Esophagus muscularis mucosa (tissue), 4 donors: ENCODE data around the gene ADGRV1. TPM values are rescaled to one million over a fixed set of nuclear protein-coding genes. Genes with fewer than 3 reads are reported as not detected.

Experiments
- DNase-seq: peaks from one replicate; pipeline ENCODE4 v3.0.0-alpha.2; 2017; ENCODE audit errors: extremely low spot score
- H3K27ac ChIP-seq, 4 donors: fragments of 200-600 bp; sonication (generic); replicated peaks in 1 of 4; 1 replicate in 3 of 4; 2 replicates in 1 of 4; pipeline ENCODE4 v1.5.1; 2016 to 2019; ENCODE audit warnings: mild to moderate bottlenecking in 1 of 4
- H3K27me3 ChIP-seq, 4 donors: fragments of 200-600 bp; sonication (generic); one replicate each; pipeline versions ENCODE4 v1.5.1 to v1.6.0; 2016 to 2019
- H3K36me3 ChIP-seq, 4 donors: fragments of 200-600 bp; sonication (generic); one replicate each; pipeline ENCODE4 v1.5.1; 2016 to 2019
- H3K4me1 ChIP-seq, 4 donors: fragments of 200-600 bp; sonication (generic); one replicate each; pipeline ENCODE4 v1.5.1; 2016 to 2019
- H3K4me3 ChIP-seq, 4 donors: fragments of 200-600 bp; sonication (generic); 1 replicate in 2 of 4; 2 replicates in 2 of 4; pipeline ENCODE4 v1.5.1; 2016 to 2019; ENCODE audit warnings: mild to moderate bottlenecking in 4 of 4, moderate library complexity in 1 of 4
- H3K9me3 ChIP-seq, 4 donors: fragments of 200-600 bp; sonication (generic); 1 replicate in 3 of 4; 2 replicates in 1 of 4; pipeline ENCODE4 v1.5.1; 2016 to 2019
- CTCF ChIP-seq, 3 experiments: fragments of 200-600 bp in 2 of 3; fragments of 450-650 bp in 1 of 3; sonication (generic) in 2 of 3; IDR thresholded peaks; one replicate each; pipeline ENCODE4 v1.5.1; 2017 to 2019; ENCODE audit warnings: antibody characterized with exemption in 3 of 3, mild to moderate bottlenecking in 2 of 3, moderate library complexity in 1 of 3
- EP300 ChIP-seq: sonication (generic); formaldehyde crosslinking; IDR thresholded peaks from one replicate; pipeline ENCODE4 v1.6.1; 2017; ENCODE audit warnings: antibody characterized with exemption
- POLR2A ChIP-seq: fragments of 450-650 bp; IDR thresholded peaks from one replicate; pipeline ENCODE4 v1.6.1; 2017; ENCODE audit warnings: antibody characterized with exemption, moderate library complexity, mild to moderate bottlenecking, low read depth
- POLR2AphosphoS5 ChIP-seq, 2 donors: sonication (generic); formaldehyde crosslinking; IDR thresholded peaks; one replicate each; pipeline ENCODE4 v1.6.1; 2017; ENCODE audit warnings: antibody characterized with exemption in 2 of 2
- WGBS: methylation state at CpG from one replicate; pipeline ENCODE4 v1.1.5; 2018; 5-methylcytosine and 5-hydroxymethylcytosine counted together
- intact Hi-C: fragments of 100-400 bp; cut with DNase I; formaldehyde crosslinking; loops from one replicate; pipeline ENCODE4 v1.15.1; 2023
- total RNA-seq, 4 donors: library from RNA; depleted of rRNA; stranded (reverse); fragments of >200 nt; gene quantifications; one replicate each; pipeline versions ENCODE4 v1.1.0 to v1.2.1, GENCODE V29; 2016

Gene ADGRV1
- total RNA-seq, 4 donors from 2014 or later, result 0.42 to 1.4 (median 0.54) TPM

GRCh38 chr5:91076138-91076537 lies 517.5 kb downstream of the ADGRV1 start:
- intact Hi-C loops, result no loop called here
- Histone ChIP-seq H3K4me3 (no peak overlapping the region), H3K27ac (no peak overlapping the region), H3K27me3 (no peaks in the 10 kb centered on the region), H3K36me3 (no peaks in the 10 kb centered on the region), H3K4me1 (peaks cover 0 to 30% (median 23%) of the 10 kb centered on the region in 4 donors), H3K9me3 (no peaks in the 10 kb centered on the region)
- TF ChIP-seq EP300 (no peak), POLR2A (no peak), CTCF (IDR thresholded peaks at IDR 0.05) (no peak), POLR2AphosphoS5 (IDR thresholded peaks at IDR 0.05) (no peak)
- DNase-seq, result no peak

- H3K36me3 ChIP-seq, result no peaks in the 10 kb centered on the region
- TF ChIP-seq EP300 (no peak), CTCF (IDR thresholded peaks at IDR 0.05) (no peak), POLR2AphosphoS5 (IDR thresholded peaks at IDR 0.05) (no peak), POLR2A (no peak)
- no peak overlapping the region for H3K4me3 ChIP-seq
- H3K27me3 ChIP-seq, result no peaks in the 10 kb centered on the region
- no peak overlapping the region for H3K27ac ChIP-seq
- intact Hi-C loops, result no loop called here
- WGBS, result 94% methylated on average over 3 of the region's 3 CpGs
- DNase-seq, result no peak
- peaks cover 0 to 30% (median 22%) of the 10 kb centered on the region in 4 donors for H3K4me1 ChIP-seq
- H3K9me3 ChIP-seq, result no peaks in the 10 kb centered on the region
Observed at GRCh38 chr5:91077623-91078022, 519.0 kb downstream of the ADGRV1 start.

DNA sequence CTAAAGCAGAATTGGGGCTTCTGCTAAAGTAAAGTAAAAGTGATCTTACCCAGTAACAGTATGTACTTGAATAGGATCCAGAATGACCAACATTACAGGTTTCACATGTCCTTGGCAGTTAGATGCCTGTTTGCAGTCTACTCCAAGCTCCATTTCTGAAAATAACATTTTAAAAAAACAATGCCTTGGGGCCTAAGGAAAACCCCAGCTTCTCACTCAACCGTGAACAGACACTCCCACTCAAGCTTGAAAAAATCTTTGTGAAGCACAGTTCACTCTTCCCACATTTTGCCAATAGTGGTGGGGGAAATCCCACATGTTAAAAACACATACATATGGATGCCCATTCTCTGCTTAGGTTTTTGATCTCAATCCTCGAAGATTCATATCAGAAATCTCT lies 520.4 kb downstream of the ADGRV1 start:
- Histone ChIP-seq H3K36me3 (no peaks in the 10 kb centered on the region), H3K27ac (peak overlapping the region; percentile 51 to 58 (median 53)), H3K4me3 (no peak overlapping the region), H3K27me3 (no peaks in the 10 kb centered on the region), H3K9me3 (no peaks in the 10 kb centered on the region), H3K4me1 (peaks cover 0 to 19% (median 13%) of the 10 kb centered on the region in 4 donors)
- WGBS, result 38% methylated on average over 2 of the region's 2 CpGs
- no peak for DNase-seq
- TF ChIP-seq POLR2AphosphoS5 (IDR thresholded peaks at IDR 0.05), result peak in 1 of 2 donors; percentile 36
- TF ChIP-seq POLR2A, result no peak
- TF ChIP-seq CTCF (IDR thresholded peaks at IDR 0.05), result no peak
- TF ChIP-seq EP300, result no peak
- intact Hi-C loops, result no loop called here

GRCh38 chr5:91089758-91090157 lies 531.2 kb downstream of the ADGRV1 start:
- no peak for TF ChIP-seq POLR2A
- TF ChIP-seq POLR2AphosphoS5 (IDR thresholded peaks at IDR 0.05), result no peak
- no peak for TF ChIP-seq EP300
- no peak for TF ChIP-seq CTCF (IDR thresholded peaks at IDR 0.05)
- H3K27me3 ChIP-seq, result no peaks in the 10 kb centered on the region
- intact Hi-C loops, result loop anchor here (10.0 kb wide), 1 partner anchor 225 kb away; no protein-coding TSS in a partner anchor
- H3K36me3 ChIP-seq, result no peaks in the 10 kb centered on the region
- 94% methylated on average over 1 of the region's 1 CpG for WGBS
- H3K4me1 ChIP-seq, result no peaks in the 10 kb centered on the region
- DNase-seq, result no peak
- no peak overlapping the region for H3K4me3 ChIP-seq
- no peak overlapping the region for H3K27ac ChIP-seq
- H3K9me3 ChIP-seq, result no peaks in the 10 kb centered on the region

- no peak overlapping the region for H3K4me3 ChIP-seq
- H3K4me1 ChIP-seq, result peaks cover 0 to 5% (median 3%) of the 10 kb centered on the region in 4 donors
- intact Hi-C loops, result loop anchor here (10.0 kb wide), 1 partner anchor 226 kb away; no protein-coding TSS in a partner anchor
- H3K36me3 ChIP-seq, result no peaks in the 10 kb centered on the region
- 81% methylated on average over 1 of the region's 1 CpG for WGBS
- H3K27ac ChIP-seq, result no peak overlapping the region
- no peak for DNase-seq
- TF ChIP-seq EP300, result no peak
- TF ChIP-seq POLR2A, result no peak
- TF ChIP-seq POLR2AphosphoS5 (IDR thresholded peaks at IDR 0.05), result no peak
- TF ChIP-seq CTCF (IDR thresholded peaks at IDR 0.05), result no peak
- no peaks in the 10 kb centered on the region for H3K27me3 ChIP-seq
- no peaks in the 10 kb centered on the region for H3K9me3 ChIP-seq
Observed at GRCh38 chr5:91090995-91091394, 532.4 kb downstream of the ADGRV1 start.
